ENCODE results near the gene HELZ2. TPM values are rescaled to one million over a fixed set of nuclear protein-coding genes. Genes with fewer than 3 reads are reported as not detected.

HELZ2 gene
- total RNA-seq, 2 donors from 2014 or later = 12.1 to 36.0 TPM

DNA sequence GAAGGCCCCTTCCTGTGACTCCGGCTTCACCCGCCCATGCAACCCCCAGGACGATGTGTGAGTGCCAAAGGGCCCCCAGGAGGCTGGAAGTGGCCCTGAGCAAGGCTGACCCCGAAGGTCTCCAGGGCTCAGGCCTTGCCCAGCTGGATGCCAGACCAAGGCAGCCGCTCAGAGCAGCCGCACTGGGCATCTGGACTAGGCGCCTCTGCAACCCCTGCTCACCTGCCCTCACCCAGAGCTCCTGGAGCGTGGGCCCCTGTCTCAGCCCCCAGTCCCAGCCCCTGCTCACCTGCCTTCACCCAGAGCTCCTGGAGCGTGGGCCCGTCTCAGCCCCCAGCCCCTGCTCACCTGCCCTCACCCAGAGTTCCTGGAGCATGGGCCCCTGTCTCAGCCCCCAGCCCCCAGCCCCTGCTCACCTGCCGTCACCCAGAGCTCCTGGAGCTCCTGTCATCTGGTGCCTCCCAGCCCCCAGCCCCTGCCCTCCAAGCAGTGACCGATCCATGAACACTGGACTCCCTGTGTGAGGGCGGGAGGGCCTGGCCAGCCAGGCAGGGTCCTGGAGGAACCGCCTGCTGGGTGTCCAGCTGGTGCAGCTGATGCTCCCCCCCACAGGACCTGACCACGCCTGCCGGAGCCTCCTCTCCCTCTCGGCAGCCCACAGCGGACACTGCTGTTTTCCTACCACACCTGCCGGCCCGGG, 27.6 kb downstream of the HELZ2 start:
- DNase-seq = no peak
- intact Hi-C loops (cut with DNase I) = loop anchor here in 1 of 2 donors (10.0 kb wide), 1 partner anchor 48 kb away; no protein-coding TSS in a partner anchor
- ATAC-seq = no peak

DNA sequence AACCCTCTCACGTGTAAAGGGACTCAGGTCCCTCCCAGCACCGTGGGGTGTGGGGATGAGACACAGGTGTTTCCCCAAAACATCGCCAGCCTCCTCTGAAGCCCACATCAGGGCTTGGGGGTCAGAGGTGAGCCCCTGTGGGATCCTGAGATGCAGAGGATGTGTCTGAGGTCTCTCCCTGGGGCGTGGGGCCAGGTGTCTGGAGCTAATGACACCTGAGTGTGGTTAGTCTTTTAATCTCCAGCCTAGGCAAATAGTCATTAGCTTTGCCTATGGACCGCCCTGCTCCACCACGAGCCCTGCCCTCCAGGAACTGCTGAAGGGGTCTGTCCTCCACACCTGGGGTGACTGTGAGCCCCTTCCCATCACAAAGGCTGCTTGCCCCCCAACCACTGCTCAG, 28.2 kb downstream of the HELZ2 start:
- DNase-seq = no peak
- intact Hi-C loops (cut with DNase I) = loop anchor here in 1 of 2 donors (10.0 kb wide), 1 partner anchor 49 kb away; no protein-coding TSS in a partner anchor
- no peak for ATAC-seq

DNA sequence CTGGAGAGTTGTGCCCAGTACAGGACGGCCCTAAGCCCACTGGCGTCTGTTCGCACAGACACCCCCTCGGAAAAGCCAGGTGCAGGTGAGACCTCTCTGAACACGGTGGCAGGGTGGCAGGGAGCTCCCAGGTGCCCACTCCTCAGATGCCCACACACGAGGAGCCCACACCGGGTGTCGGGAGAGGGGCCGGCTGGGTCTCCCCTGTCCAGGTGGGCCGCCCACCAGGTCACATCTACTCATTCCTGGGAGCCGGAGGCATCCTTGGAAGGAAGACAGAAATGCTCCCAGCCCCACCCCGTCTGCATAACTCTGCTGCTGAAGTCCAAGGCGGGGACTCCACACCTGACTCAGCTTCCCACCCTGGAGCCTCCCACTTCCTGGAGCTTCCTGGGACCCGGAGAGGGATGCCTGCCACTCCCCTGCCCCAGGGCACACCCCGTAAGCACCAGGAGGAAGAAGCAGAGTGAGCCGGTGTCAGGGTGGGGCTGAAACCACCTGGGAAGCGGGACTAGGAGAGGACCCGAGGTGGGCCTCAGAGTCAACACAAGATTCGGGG, 29.0 kb downstream of the HELZ2 start:
- ATAC-seq (no peak), DNase-seq (no peak)
- intact Hi-C loops (cut with DNase I) = loop anchor here in 1 of 2 donors (10.0 kb wide), 1 partner anchor 50 kb away; no protein-coding TSS in a partner anchor

DNA sequence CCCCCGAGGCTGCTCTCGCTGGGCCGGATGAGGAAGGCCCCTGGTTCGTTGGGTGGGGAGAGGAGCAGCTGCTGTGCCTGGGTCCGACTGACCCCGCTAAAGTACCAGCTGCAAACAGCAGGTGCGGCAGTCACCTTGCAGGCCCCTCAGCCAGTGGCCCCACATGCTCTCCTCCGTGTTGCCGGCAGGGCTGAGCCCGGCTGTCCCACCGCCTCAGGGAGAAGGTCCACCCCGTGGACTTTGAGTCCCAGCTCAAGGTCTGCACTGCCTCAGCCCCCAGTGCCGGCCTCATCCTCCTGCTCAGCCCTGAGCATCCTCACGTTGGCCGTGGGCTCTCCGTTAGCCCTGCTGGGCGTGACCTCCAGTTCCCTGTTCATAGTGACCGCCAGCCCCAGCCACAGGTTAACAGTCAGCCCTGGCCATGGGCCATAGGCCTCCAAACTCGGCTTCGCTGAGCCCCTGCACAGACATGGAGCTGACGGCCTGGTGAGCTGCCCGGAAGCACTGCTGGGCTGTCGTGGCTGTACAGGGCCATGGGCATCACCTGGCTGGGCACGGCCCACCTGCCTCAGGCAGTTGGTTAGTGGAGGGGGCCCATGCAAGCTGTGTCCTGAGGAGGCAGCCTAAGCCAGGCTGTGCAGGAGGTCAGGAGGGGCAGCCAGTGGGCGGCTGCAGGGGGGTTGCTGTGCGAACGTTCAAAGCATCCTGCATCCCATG, 29.6 kb downstream of the HELZ2 start:
- ATAC-seq (no peak), DNase-seq (no peak)
- intact Hi-C loops (cut with DNase I) = loop anchor here in 1 of 2 donors (10.0 kb wide), 1 partner anchor 50 kb away; no protein-coding TSS in a partner anchor

DNA sequence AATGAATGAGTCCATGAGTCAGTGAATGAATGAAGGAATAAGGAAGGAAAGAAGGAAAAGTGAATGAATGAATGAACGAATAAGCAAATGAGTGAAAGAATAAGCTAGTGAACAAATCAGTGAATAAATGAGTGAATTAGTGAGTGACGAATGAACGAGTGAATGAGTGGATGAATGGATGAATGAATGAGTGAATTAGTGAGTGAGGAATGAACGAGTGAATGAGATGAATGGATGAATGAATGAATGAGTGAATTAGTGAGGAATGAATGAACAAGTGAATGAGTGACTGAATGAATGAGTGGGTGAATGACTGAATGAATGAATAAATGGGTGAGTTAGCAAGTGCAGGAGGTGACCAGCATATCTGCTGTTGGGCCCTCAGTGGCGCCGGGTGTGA, 30.3 kb downstream of the HELZ2 start:
- intact Hi-C loops (cut with DNase I) = loop anchor here in 1 of 2 donors (10.0 kb wide), 1 partner anchor 51 kb away; no protein-coding TSS in a partner anchor
- no peak for ATAC-seq

DNA sequence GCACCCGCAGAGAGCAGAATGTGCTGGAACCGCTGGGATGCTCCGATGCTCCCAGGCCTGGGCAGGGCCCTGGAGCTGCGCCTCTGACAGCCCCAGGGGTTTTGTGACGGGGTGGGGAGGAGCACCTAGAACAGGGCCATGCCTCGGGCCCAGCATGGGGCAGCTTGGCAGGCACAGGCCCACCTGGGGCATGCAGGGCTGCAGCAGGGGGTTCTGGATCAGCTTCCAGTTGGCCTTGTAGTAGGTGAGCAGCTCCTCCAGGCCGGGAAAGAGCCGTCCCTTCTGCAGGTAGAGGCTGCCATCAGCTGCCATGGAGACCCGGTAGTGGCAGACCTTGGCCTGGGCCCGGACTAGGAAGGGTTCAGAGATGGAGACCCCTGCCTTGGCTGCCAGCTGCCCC, 30.9 kb downstream of the HELZ2 start:
- DNase-seq (no peak), ATAC-seq (no peak)
- intact Hi-C loops (cut with DNase I) = loop anchor here in 1 of 2 donors (10.0 kb wide), 1 partner anchor 52 kb away; no protein-coding TSS in a partner anchor

More for the DNA sequence above, 30.3 kb downstream of the HELZ2 start:
- DNase-seq = no peak

DNA sequence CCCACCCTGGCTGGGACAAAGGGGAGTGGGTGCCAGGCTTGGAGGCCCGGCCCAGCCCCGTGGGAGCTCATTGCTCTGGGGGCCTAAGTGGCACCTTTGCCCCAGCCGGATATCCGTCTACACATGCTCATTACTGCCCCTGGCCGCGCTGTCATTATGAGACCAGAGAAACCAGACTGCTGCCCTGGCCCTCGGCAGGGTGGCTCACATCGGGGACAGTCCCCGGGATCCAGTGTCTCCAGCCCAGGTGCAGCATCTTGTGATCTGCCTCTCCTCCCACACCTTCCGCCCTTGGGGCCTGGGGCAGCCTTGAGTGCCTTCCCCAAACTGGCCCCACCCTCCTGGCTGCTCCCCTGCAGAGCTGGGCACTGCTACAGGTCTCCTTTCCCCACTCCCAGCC, 31.3 kb downstream of the HELZ2 start:
- no peak for ATAC-seq
- intact Hi-C loops (cut with DNase I) = loop anchor here in 1 of 2 donors (10.0 kb wide), 1 partner anchor 52 kb away; no protein-coding TSS in a partner anchor
- DNase-seq = no peak

DNA sequence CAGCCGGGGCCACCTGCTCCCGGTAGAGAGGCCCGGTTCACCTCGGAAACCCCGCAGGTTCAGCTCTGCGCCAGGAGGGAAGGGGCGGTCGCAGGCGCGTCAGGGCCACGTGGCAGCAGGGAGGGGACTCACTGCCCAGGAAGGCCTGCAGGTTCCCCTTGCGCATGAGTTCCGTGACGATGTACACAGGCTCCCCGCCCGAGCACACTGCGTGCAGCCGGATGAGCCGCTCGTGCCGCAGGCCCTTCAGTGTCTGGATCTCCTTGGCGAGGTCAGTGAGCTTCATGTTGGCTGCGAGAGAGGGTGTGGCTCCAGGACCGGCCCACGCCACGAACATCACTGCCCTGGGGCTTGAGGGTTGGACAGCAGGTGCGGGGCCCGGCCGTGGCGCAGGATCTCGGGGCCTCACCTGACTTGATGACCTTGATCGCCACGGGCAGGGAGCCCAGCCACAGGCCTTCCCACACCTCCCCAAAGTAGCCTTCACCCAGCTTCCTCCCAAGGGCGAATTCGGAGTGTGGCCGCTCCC, 31.9 kb downstream of the HELZ2 start:
- no peak for DNase-seq
- intact Hi-C loops (cut with DNase I) = loop anchor here in 1 of 2 donors (10.0 kb wide), 1 partner anchor 53 kb away; no protein-coding TSS in a partner anchor
- no peak for ATAC-seq

DNA sequence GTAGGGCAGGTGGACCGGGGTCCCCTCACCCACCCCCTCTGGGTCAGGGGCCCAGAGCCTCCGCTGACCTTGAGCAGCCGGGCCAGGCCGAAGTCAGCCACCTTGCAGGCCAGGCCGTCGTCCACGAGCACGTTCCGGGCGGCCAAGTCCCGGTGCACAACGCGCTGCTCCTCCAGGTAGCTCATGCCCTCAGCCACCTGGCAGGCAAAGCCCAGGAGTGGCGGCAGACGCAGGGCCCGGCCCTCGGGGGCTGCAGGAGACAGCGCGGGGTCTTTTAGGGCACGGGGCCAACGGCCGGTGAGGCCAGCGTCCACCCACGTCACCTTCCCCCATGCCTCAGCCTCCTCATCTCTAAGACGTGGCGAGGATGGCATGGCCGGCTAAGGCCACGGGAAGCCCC, 32.7 kb downstream of the HELZ2 start:
- intact Hi-C loops (cut with DNase I) = loop anchor here in 1 of 2 donors (10.0 kb wide), 1 partner anchor 53 kb away; no protein-coding TSS in a partner anchor
- no peak for ATAC-seq
- DNase-seq = no peak

DNA sequence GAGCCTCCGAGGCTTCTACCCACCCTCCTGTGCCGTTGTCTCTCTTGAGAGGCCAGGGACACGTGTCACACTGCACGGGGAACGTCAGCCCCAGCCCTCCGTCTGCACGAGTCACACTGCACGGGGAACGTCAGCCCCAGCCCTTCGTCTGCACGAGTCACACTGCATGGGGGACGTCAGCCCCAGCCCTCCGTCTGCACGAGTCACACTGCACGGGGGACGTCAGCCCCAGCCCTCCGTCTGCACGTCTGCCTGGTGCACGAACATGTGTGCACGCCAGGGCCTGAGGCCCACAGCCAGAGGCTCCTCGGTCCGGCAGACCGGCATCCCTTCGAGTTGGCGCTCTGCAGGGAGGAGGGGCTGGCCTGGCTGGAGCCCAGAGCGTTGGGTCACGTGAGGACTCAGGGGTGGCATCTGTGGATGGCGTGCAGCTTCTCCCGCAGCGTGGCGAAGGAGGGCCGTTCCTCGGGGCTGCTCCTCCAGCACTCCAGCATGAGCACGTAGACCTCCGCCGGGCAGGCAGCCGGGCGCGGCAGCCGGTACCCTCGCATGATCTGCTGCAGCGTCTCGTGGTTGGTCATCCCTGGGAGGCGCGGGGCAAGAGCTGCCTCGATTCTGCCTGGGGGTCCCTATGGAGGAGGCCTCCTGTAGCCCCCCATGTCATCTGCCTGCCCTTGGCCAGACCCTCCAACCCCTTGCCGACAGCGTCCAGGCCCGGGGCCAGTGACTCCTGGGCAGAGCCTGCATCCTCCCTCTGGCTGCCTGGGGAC, 33.4 kb downstream of the HELZ2 start:
- intact Hi-C loops (cut with DNase I) = loop anchor here in 1 of 2 donors (10.0 kb wide), 1 partner anchor 54 kb away; no protein-coding TSS in a partner anchor
- DNase-seq (no peak), ATAC-seq (no peak)

DNA sequence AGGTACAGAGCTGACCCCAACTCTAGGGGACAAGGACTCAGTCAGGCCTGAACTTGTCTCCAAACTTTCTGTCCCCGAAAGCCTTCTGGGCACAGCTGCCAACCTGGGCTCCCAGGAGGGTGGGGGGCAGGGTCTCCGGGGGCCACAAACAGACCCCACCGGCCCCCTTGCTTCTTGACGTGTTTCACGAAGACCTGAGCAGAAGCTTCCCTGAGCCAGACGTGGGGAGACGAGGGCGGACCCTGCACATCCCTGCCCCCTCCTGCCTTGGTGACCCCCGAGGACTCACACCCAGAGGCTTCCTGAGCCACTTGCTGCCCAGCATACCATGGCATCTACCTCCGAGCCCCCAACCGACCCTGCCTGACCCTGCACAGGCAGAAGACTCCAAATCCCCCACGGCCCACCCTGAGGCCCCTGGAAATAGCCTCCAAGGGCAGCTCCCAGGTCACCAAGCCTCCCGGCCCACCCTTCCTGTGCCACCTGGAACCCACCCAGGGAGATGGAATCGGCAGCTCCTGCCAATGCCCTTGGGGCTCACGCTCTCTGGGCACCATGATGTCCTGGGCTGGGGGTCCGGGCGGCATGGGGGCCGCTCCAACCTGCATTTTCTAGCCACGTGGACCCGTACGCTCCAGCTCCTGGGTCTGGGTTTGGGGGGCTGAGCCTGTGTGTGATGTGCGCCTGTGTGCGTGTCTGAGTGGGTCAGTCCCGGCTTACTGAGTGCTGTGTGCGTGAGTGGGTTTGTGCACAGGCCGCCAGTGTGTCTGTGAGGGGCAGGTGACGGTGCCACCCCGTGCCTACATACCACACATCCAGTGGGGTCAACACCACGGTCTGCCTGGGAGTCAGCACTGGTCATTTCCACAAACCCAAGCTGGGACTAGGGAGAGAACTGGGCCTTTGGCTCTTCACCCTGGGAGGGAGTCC, 34.3 kb downstream of the HELZ2 start:
- DNase-seq = no peak
- no peak for ATAC-seq
- intact Hi-C loops (cut with DNase I) = loop anchor here (5.0 to 10.0 kb wide), 5 partner anchors 55 to 438 kb away; partner anchors contain the start of gene SAMD10 (in 1 of the 2)

DNA sequence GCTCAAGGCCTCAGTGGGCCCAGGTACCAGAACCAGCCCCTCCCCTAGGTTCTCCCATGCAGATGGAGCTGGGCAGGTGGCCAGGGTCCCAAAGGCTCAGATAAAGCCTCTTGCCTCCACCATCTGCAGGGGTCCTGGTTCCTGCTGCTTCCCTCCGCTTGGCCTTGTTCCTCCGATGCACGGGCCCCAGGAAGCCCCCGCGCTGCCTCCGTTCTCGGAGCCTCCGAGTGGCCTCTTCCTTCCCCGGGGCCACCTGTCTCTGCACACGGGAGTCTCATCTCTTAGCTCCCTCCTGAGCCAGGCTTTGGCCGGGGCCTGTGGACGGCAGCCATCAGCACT, 35.0 kb downstream of the HELZ2 start:
- no peak for ATAC-seq
- intact Hi-C loops (cut with DNase I) = loop anchor here (5.0 to 10.0 kb wide), 4 partner anchors 73 to 438 kb away; partner anchors contain the start of gene SAMD10 (in 1 of the 2)
- no peak for DNase-seq

DNA sequence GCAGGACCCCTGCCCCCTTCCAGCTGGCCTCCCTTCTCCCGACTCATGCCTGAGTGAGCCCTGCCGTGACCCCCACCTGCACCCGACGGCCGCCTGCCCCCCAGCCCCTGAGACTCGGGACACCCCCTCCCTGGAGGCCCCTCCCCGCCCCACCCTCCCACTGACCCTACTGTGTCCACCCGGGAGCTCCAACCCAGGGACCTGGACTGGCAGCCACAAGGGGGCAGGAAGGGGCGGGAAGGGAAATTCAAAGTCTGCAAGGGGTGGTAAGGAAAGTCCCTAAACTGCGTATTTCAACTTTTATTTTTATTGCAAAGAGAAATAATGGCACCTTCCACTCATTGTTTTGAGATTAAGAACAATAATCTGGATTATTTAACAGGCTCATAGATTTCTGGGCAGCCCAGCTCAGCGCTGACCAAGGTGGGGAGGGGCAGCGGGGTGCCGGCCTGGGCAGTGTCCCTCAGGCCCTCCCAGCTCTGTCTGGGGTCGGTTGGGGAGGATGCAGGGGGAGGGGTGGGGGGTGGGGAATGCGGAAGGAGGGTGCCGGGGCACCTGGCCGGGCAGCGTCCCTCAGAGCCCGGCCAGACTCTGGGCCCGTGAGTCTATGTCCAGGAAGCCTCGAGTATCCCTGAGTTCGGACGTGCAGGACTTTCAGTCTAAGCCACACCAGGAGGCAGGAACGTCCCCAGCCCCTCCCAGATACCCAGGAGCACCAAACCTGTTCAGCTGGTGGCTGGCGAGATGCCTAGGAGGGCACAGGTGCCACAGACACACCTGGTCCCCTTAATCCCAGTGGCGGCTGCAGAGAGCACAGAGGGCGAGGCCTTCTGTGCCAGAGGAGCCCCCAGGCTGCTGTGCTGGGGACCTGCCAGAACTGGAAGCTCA, 35.6 kb downstream of the HELZ2 start:
- intact Hi-C loops (cut with DNase I) = loop anchor here (5.0 to 10.0 kb wide), 4 partner anchors 74 to 439 kb away; partner anchors contain the start of gene SAMD10 (in 1 of the 2)

DNA sequence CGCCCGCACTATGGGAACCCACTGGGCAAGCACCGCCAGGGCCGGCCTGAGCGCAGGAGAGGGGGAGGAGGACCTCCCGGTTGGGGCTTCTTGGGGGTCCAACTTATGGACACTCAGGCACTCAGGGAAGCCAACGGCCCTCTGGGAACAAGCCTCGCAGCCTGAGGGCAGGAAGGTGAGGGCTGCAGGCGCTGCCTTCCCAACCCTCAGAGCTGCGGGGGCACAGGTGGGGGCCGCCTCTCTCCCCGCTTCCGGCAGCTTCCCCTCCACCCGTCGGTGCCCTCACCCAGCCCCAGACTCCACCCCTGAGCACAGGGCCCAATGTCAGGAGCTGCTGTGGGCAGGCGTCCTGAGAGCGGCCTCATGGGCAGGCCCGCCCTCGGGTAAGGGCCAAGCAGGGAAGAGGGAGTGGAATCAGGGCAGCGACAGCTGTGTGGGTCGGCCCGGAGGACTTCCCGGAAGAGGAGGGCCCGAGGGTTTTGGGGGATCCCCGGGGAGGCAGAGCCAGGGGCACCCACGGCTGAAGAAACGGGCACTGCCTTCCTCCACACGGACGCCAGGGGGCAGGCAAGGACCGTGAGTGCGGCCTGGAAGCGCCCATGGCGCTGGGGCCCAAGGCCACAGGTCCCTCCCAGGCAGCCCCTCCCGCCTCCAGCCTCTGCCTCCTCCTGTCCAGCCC, 36.4 kb downstream of the HELZ2 start:
- intact Hi-C loops (cut with DNase I) = loop anchor here (5.0 to 10.0 kb wide), 4 partner anchors 75 to 440 kb away; partner anchors contain the start of gene SAMD10 (in 1 of the 2)
- DNase-seq (peak; percentile 91), ATAC-seq (peak; percentile 87 to 94)

More for the DNA sequence above, 35.6 kb downstream of the HELZ2 start:
- ATAC-seq (peak; percentile 24 to 46), DNase-seq (no peak)

DNA sequence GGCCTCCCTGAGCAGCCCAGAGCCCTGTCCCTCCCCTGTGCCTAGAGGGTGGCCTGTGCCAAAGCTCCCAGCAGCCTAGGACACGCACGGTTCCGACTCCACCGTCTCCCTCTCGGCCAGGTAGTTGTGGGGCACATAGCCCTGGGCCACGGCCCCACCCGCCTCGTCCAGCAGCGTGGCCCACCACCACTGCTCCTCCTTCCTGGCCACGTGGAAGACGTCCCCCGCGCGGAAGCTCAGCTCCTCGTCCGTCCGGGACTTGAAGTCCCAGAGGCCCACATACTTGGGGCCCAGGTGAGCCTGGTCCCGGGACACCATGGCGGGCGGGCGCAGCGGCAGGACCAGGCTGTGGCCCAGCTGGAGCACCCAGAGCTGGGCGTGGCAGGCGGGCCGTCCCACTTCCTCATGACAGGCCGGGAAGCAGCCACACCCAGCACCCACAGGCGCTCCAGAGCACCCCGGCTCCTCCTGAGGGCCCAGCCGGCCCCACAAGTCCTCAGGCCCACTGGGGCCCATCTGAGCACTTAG, 37.0 kb downstream of the HELZ2 start, which contains the start of gene PTK6:
Gene PTK6, minus strand, starts transcription at position 380 of the 528 bp plus-strand sequence. Its CDS starts 62 bp downstream, at position 318.
- peak in 1 of 2 donors; percentile 29 for ATAC-seq
- intact Hi-C loops (cut with DNase I) = loop anchor here (5.0 to 10.0 kb wide), 4 partner anchors 75 to 440 kb away; partner anchors contain the start of gene SAMD10 (in 1 of the 2)
- DNase-seq = peak; percentile 60

All from left cardiac atrium (tissue), 4 donors.